Motor neuron (in vitro differentiated cells): ENCODE data around the gene CTNND2. TPM values are rescaled to one million over a fixed set of nuclear protein-coding genes. Genes with fewer than 3 reads are reported as not detected.

Experiments used
- ATAC-seq, 8 experiments: fragments of 200-7000 bp; cut with Tn5 transposase; replicated peaks in 6 of 8; 2 replicates each; pipeline ENCODE4 v1.8.0; 2021; ENCODE audit warnings: mild to moderate bottlenecking in 8 of 8, moderate library complexity in 8 of 8
- H3K27ac ChIP-seq, 2 donors: fragments of 250-450 bp; sonication (Bioruptor Pico); 2 replicates each; pipeline ENCODE4 v1.9.0; 2021; ENCODE audit warnings: antibody characterized with exemption in 2 of 2, mild to moderate bottlenecking in 2 of 2, moderate library complexity in 1 of 2
- H3K4me1 ChIP-seq, 2 donors: fragments of 250-450 bp; sonication (Bioruptor Pico); replicated peaks in 1 of 2; 2 replicates each; pipeline ENCODE4 v1.6.1; 2021; ENCODE audit warnings: antibody characterized with exemption in 2 of 2, mild to moderate bottlenecking in 2 of 2, moderate library complexity in 1 of 2
- H3K4me3 ChIP-seq, 5 donors: fragments of 250-450 bp; sonication (Bioruptor Pico); 2 replicates each; pipeline ENCODE4 v1.9.0; 2021; ENCODE audit warnings: antibody characterized with exemption in 5 of 5, mild to moderate bottlenecking in 5 of 5, moderate library complexity in 4 of 5
- WGBS, 10 experiments: fragments of 450-650 bp; shearing (Covaris generic); methylation state at CpG; one replicate each; pipeline ENCODE4 v1.0.0; 2022; 5-methylcytosine and 5-hydroxymethylcytosine counted together
- in situ Hi-C, 9 experiments: fragments of 400-800 bp; cut with MboI; loops; one replicate each; pipeline ENCODE4 v1.15.0; 2021; ENCODE audit warnings: low sequenced_read_pairs in 9 of 9, low pct_unique_long_range_greater_than_20kb in 2 of 9; ENCODE audit not compliant: unreplicated experiment in 9 of 9
- total RNA-seq, 8 experiments: library from RNA; unstranded; fragments of 300-600 nt; gene quantifications; 2 replicates each; pipeline versions ENCODE4 v1.2.3 to v1.2.4, GENCODE V29; 2022

The CTNND2 gene
- total RNA-seq, 8 experiments from 2014 or later = 0.51 to 49.9 (median 40.1) TPM

GRCh38 chr5:11247224-11247623 is 657.0 kb downstream of the CTNND2 start:
- ATAC-seq = no peak
- Histone ChIP-seq H3K4me1 (peaks cover 0 to 4% of the 10 kb centered on the region in 2 donors), H3K4me3 (no peak overlapping the region), H3K27ac (no peak overlapping the region)
- in situ Hi-C loops = no loop called here
- WGBS, 10 experiments = 0 to 100% (median 73%) methylated on average over 1 to 2 of the region's 3 CpGs; no CpG with 5 or more reads in 6 of the 10 experiments

GRCh38 chr5:11240293-11241190 is 663.7 kb downstream of the CTNND2 start:
- H3K4me1 ChIP-seq = peaks cover 0 to 4% of the 10 kb centered on the region in 2 donors
- ATAC-seq = no peak
- in situ Hi-C loops = no loop called here
- H3K27ac ChIP-seq = no peak overlapping the region
- 20 to 100% (median 100%) methylated on average over 1 to 2 of the region's 2 CpGs; no CpG with 5 or more reads in 3 of the 10 experiments for WGBS, 10 experiments
- no peak overlapping the region for H3K4me3 ChIP-seq

GRCh38 chr5:11239261-11240015 is 664.8 kb downstream of the CTNND2 start:
- Histone ChIP-seq H3K27ac (no peak overlapping the region), H3K4me1 (peaks cover 0 to 4% of the 10 kb centered on the region in 2 donors), H3K4me3 (no peak overlapping the region)
- 16 to 100% (median 77%) methylated on average over 3 to 9 of the region's 13 CpGs; no CpG with 5 or more reads in 2 of the 10 experiments for WGBS, 10 experiments
- no peak for ATAC-seq
- in situ Hi-C loops = no loop called here

GRCh38 chr5:11234501-11234911 is 669.7 kb downstream of the CTNND2 start:
- H3K4me1 ChIP-seq = peaks cover 0 to 3% of the 10 kb centered on the region in 2 donors
- peak in 1 of 8 experiments; percentile 11 for ATAC-seq
- WGBS, 10 experiments = 53 to 100% (median 90%) methylated on average over 1 to 3 of the region's 5 CpGs; no CpG with 5 or more reads in 3 of the 10 experiments
- in situ Hi-C loops = no loop called here
- no peak overlapping the region for H3K4me3 ChIP-seq
- no peak overlapping the region for H3K27ac ChIP-seq

- Histone ChIP-seq H3K27ac (no peak overlapping the region), H3K4me1 (peaks cover 0 to 3% of the 10 kb centered on the region in 2 donors), H3K4me3 (no peak overlapping the region)
- in situ Hi-C loops = no loop called here
- 0 to 100% (median 78%) methylated on average over 1 to 3 of the region's 3 CpGs; no CpG with 5 or more reads in 4 of the 10 experiments for WGBS, 10 experiments
- ATAC-seq = no peak
Measured at GRCh38 chr5:11230890-11231289, 673.4 kb downstream of the CTNND2 start.

- in situ Hi-C loops = no loop called here
- H3K27ac ChIP-seq = no peak overlapping the region
- ATAC-seq = no peak
- WGBS, 10 experiments = 0 to 100% (median 79%) methylated on average over 1 to 3 of the region's 3 CpGs; no CpG with 5 or more reads in 1 of the 10 experiments
- no peak overlapping the region for H3K4me3 ChIP-seq
- no peaks in the 10 kb centered on the region for H3K4me1 ChIP-seq
Measured at GRCh38 chr5:11227064-11227463, 677.2 kb downstream of the CTNND2 start.

GRCh38 chr5:11224436-11225187 is 679.6 kb downstream of the CTNND2 start:
- no peak overlapping the region for H3K4me3 ChIP-seq
- 0 to 100% (median 83%) methylated on average over 1 of the region's 1 CpG; no CpG with 5 or more reads in 3 of the 10 experiments for WGBS, 10 experiments
- no peak overlapping the region for H3K27ac ChIP-seq

GRCh38 chr5:11222169-11222568 is 682.1 kb downstream of the CTNND2 start:
- in situ Hi-C loops = no loop called here
- ATAC-seq = no peak
- H3K27ac ChIP-seq = no peak overlapping the region
- 0 to 100% (median 87%) methylated on average over 1 to 5 of the region's 5 CpGs; no CpG with 5 or more reads in 1 of the 10 experiments for whole genome bisulfite sequencing, 10 experiments
- no peaks in the 10 kb centered on the region for H3K4me1 ChIP-seq
- H3K4me3 ChIP-seq = no peak overlapping the region

More at GRCh38 chr5:11224436-11225187, 679.6 kb downstream of the CTNND2 start:
- no peaks in the 10 kb centered on the region for H3K4me1 ChIP-seq
- ATAC-seq = no peak
- in situ Hi-C loops = no loop called here

GRCh38 chr5:11214864-11215644 is 689.2 kb downstream of the CTNND2 start:
- Histone ChIP-seq H3K27ac (no peak overlapping the region), H3K4me1 (peaks cover 0 to 4% of the 10 kb centered on the region in 2 donors), H3K4me3 (no peak overlapping the region)
- 0 to 100% (median 79%) methylated on average over 2 to 7 of the region's 7 CpGs; no CpG with 5 or more reads in 1 of the 10 experiments for WGBS, 10 experiments
- peak in 3 of 8 experiments; percentile 68 to 98 (median 90) for ATAC-seq
- in situ Hi-C loops = no loop called here

GRCh38 chr5:11212706-11213105 is 691.5 kb downstream of the CTNND2 start:
- Histone ChIP-seq H3K4me3 (no peak overlapping the region), H3K27ac (no peak overlapping the region), H3K4me1 (peaks cover 0 to 4% of the 10 kb centered on the region in 2 donors)
- in situ Hi-C loops = no loop called here
- ATAC-seq = no peak
- 45 to 100% (median 83%) methylated on average over 1 to 2 of the region's 3 CpGs; no CpG with 5 or more reads in 7 of the 10 experiments for WGBS, 10 experiments

GRCh38 chr5:11197726-11198125 is 706.5 kb downstream of the CTNND2 start:
- in situ Hi-C loops = no loop called here
- WGBS, 10 experiments = 0 to 100% (median 80%) methylated on average over 1 to 4 of the region's 4 CpGs; no CpG with 5 or more reads in 1 of the 10 experiments
- Histone ChIP-seq H3K4me1 (no peaks in the 10 kb centered on the region), H3K4me3 (no peak overlapping the region), H3K27ac (no peak overlapping the region)
- ATAC-seq = no peak

GRCh38 chr5:11191673-11192072 is 712.6 kb downstream of the CTNND2 start:
- ATAC-seq = no peak
- no peaks in the 10 kb centered on the region for H3K4me1 ChIP-seq
- 80 to 93% (median 92%) methylated on average over 1 to 2 of the region's 7 CpGs; no CpG with 5 or more reads in 7 of the 10 experiments for WGBS, 10 experiments
- H3K27ac ChIP-seq = no peak overlapping the region
- no peak overlapping the region for H3K4me3 ChIP-seq
- in situ Hi-C loops = no loop called here
